GM12878 (cell line): Measurements from ENCODE around the gene EEF1AKMT3. TPM values are rescaled to one million over a fixed set of nuclear protein-coding genes. Genes with fewer than 3 reads are reported as not detected.

Experiments used
- ATAC-seq: fragments of 200-7000 bp; cut with Tn5 transposase; 3 replicates; pipeline ENCODE4 v1.9.1; 2020; ENCODE audit warnings: mild to moderate bottlenecking, moderate library complexity
- BruUV-seq: library from RNA; stranded (reverse); fragments of 400-500 nt; replicated peaks from 2 replicates; lab custom pipeline; 2021; lab: Mats Ljungman, UMichigan
- CTCF ChIA-PET: fragments of 300-600 bp; sonication (Branson Sonifier 250); formaldehyde crosslinking; extraction: SDS; loops from one replicate; lab custom pipeline; 2021; ENCODE audit warnings: inconsistent platforms; lab: Yijun Ruan, JAX
- POLR2A ChIA-PET: fragments of 350-600 bp; formaldehyde crosslinking; extraction: SDS; loops from one replicate; lab custom pipeline; 2021; ENCODE audit warnings: inconsistent platforms; lab: Charles Lee
- RAD21 ChIA-PET: fragments of 300-600 bp; sonication (Branson Sonifier 250); formaldehyde crosslinking; loops from one replicate; lab custom pipeline; 2023; ENCODE audit warnings: antibody characterized with exemption; ENCODE audit not compliant: unreplicated experiment; lab: Charles Lee
- SMC1A ChIA-PET: fragments of 300-600 bp; sonication (Branson Sonifier 250); formaldehyde crosslinking; loops from one replicate; lab custom pipeline; 2023; ENCODE audit not compliant: unreplicated experiment, uncharacterized antibody; lab: Charles Lee
- DNase-seq: peaks from one replicate; pipeline ENCODE4 v3.0.0-alpha.2; 2011; ENCODE audit warnings: low read depth, low spot score
- FAIRE-seq: peaks from 3 replicates; lab custom pipeline; 2011; peaks lifted over from hg19 to GRCh38; lab: Jason Lieb, UNC
- H2AFZ ChIP-seq: 2 replicates; pipeline ENCODE4 v1.6.0; 2011; ENCODE audit warnings: low read depth, low read length, control low read depth; ENCODE audit not compliant: control insufficient read depth
- H3K27ac ChIP-seq: 2 replicates; pipeline ENCODE4 v1.5.1; 2011; ENCODE audit warnings: control low read depth; ENCODE audit not compliant: control insufficient read depth, insufficient read depth
- H3K27me3 ChIP-seq, 2 experiments: replicated peaks in 1 of 2; 2 replicates each; pipeline versions ENCODE4 v1.6.0 to v1.6.1; 2011; ENCODE audit warnings: low read length in 1 of 2; ENCODE audit not compliant: control insufficient read depth in 2 of 2, insufficient read depth in 2 of 2
- H3K36me3 ChIP-seq, 2 experiments: 2 replicates each; pipeline ENCODE4 v1.5.1; 2011; ENCODE audit warnings: low read length in 1 of 2; ENCODE audit not compliant: control insufficient read depth in 2 of 2, insufficient read depth in 2 of 2
- H3K4me1 ChIP-seq: 2 replicates; pipeline ENCODE4 v1.6.1; 2011; ENCODE audit warnings: mild to moderate bottlenecking, low read length, moderate library complexity, mixed read lengths; ENCODE audit not compliant: control insufficient read depth, insufficient read depth
- H3K4me2 ChIP-seq: 2 replicates; pipeline ENCODE4 v1.6.0; 2011; ENCODE audit warnings: control low read depth; ENCODE audit not compliant: control insufficient read depth, insufficient read depth
- H3K4me3 ChIP-seq: fragments of 200-600 bp; sonication (generic); 2 replicates; pipeline ENCODE4 v1.5.1; 2016
- H3K79me2 ChIP-seq: 2 replicates; pipeline ENCODE4 v1.6.0; 2011; ENCODE audit warnings: low read length; ENCODE audit not compliant: control insufficient read depth, insufficient read depth
- H3K9ac ChIP-seq: 2 replicates; pipeline ENCODE4 v1.8.0; 2011; ENCODE audit warnings: low read length, control low read depth, mixed read lengths; ENCODE audit not compliant: control insufficient read depth, insufficient read depth
- H3K9me3 ChIP-seq: replicated peaks from 3 replicates; pipeline ENCODE4 v1.5.1; 2011; ENCODE audit warnings: mild to moderate bottlenecking, low read length; ENCODE audit not compliant: control insufficient read depth, insufficient read depth
- H4K20me1 ChIP-seq: 2 replicates; pipeline ENCODE4 v1.6.0; 2011; ENCODE audit not compliant: control insufficient read depth, insufficient read depth
- CBFB ChIP-seq: IDR thresholded peaks from 2 replicates; pipeline ENCODE4 v1.6.1; 2016; ENCODE audit warnings: antibody characterized with exemption, low read depth
- FOXM1 ChIP-seq: IDR thresholded peaks from 2 replicates; pipeline ENCODE4 v1.6.1; 2012; ENCODE audit warnings: low read depth, mild to moderate bottlenecking, inconsistent platforms, low read length, moderate library complexity
- GATAD2B ChIP-seq: fragments of 450-650 bp; conservative IDR thresholded peaks from 2 replicates; pipeline ENCODE4 v1.6.1; 2017; ENCODE audit warnings: low read depth, mild to moderate bottlenecking, moderate library complexity
- HCFC1 ChIP-seq: fragments of 150-350 bp; IDR thresholded peaks from 2 replicates; pipeline ENCODE4 v1.6.1; 2014; ENCODE audit warnings: low read length
- SRF ChIP-seq, 2 experiments: IDR thresholded peaks; 2 replicates each; pipeline ENCODE4 v1.6.1; 2011; ENCODE audit warnings: low read depth in 2 of 2, low read length in 2 of 2, mild to moderate bottlenecking in 1 of 2, moderate library complexity in 1 of 2
- ZNF207 ChIP-seq: fragments of 450-650 bp; IDR thresholded peaks from 2 replicates; pipeline ENCODE4 v1.6.1; 2014; ENCODE audit warnings: antibody characterized with exemption, mild to moderate bottlenecking, borderline replicate concordance
- WGBS: methylation state at CpG from one replicate; pipeline ENCODE4 v1.1.6; 2016; ENCODE audit warnings: low lambda C conversion rate; ENCODE audit not compliant: insufficient replicate concordance, insufficient coverage; ENCODE audit errors: missing lambda C conversion rate; 5-methylcytosine and 5-hydroxymethylcytosine counted together
- in situ Hi-C: fragments of 300-500 bp; cut with MboI; formaldehyde crosslinking; loops from 9 replicates; pipeline ENCODE4 v1.14.3; 2018; ENCODE audit warnings: mixed read lengths
- intact Hi-C: fragments of 100-400 bp; cut with micrococcal nuclease; formaldehyde crosslinking; loops from one replicate; pipeline ENCODE4 v1.14.2; 2022; ENCODE audit not compliant: unreplicated experiment
- polyA plus RNA-seq, 11 experiments: library from polyadenylated mRNA; depleted of rRNA in 4 of 11; unstranded in 6 of 11; stranded (reverse) in 5 of 11; fragments of >200 nt; fragmentation: Nextera tagmentation in 4 of 11; fragmentation: Illumina TruSeq in 1 of 11; extraction: Ambion mirVana in 4 of 11; extraction: Trizol in 1 of 11; gene quantifications; 1 replicate in 1 of 11; 2 replicates in 10 of 11; pipeline versions ENCODE4 v1.2.1 to v1.2.3, GENCODE V29; 2011 to 2016; ENCODE audit warnings: inconsistent platforms in 2 of 11, missing spikeins in 2 of 11, low read depth in 1 of 11
- total RNA-seq, 4 experiments: library from RNA; depleted of rRNA in 3 of 4; stranded (reverse); fragments of >200 nt in 3 of 4; fragmentation: Illumina TruSeq in 1 of 4; extraction: Trizol in 1 of 4; gene quantifications; 2 replicates each; pipeline versions ENCODE4 v1.2.1 to v1.2.3, GENCODE V29; 2013 to 2021

EEF1AKMT3 gene
- total and polyA plus RNA-seq, 10 of the 15 experiments (the other 5 are each of a cell fraction or from before 2014, with no cell fraction given) = 1.2 to 8.2 (median 3.5) TPM

- RAD21 ChIA-PET = no interaction called here
- Histone ChIP-seq H3K9me3 (no peaks in the 10 kb centered on the region), H3K4me2 (no peak overlapping the region), H3K4me1 (peaks cover 3% of the 10 kb centered on the region)
- no peak for TF ChIP-seq GATAD2B
- no peak for TF ChIP-seq SRF (IDR thresholded peaks at IDR 0.05; ENCODE audit: low read depth in 2 of 2, low read length in 2 of 2)
- TF ChIP-seq CBFB = no peak
- no peak for TF ChIP-seq HCFC1
- TF ChIP-seq, all 136 proteins: peak for 0
- BruUV-seq = no TSS peak
- Histone ChIP-seq H4K20me1 (no peaks in the 10 kb centered on the region), H3K27ac (no peak overlapping the region), H2AFZ (no peak overlapping the region), H3K27me3 (no peaks in the 10 kb centered on the region), H3K9ac (no peak overlapping the region), H3K36me3 (no peaks in the 10 kb centered on the region), H3K79me2 (no peaks in the 10 kb centered on the region), H3K4me3 (no peak overlapping the region)
- SMC1A ChIA-PET = no interaction called here
- intact Hi-C loops (no loop called here), in situ Hi-C loops (no loop called here)
- CTCF ChIA-PET = interaction anchor here (0.8 to 3.0 kb wide), 5 partner anchors 10 to 122 kb away, joined by 3 to 10 read pairs (median 4); no protein-coding TSS in a partner anchor
- 85% methylated on average over 2 of the region's 2 CpGs for WGBS
- POLR2A ChIA-PET = no interaction called here
- no peak for DNase-seq
- ATAC-seq = no peak
- FAIRE-seq = no peak
Measured at GRCh38 chr12:57776247-57776587, 3.8 kb downstream of the EEF1AKMT3 start.

- WGBS = 98% methylated on average over 7 of the region's 7 CpGs
- ChIA-PET POLR2A (no interaction called here), SMC1A (no interaction called here), CTCF (interaction anchor here (1.0 to 2.1 kb wide), 3 partner anchors 10 to 21 kb away, joined by 3 to 9 read pairs (median 4); no protein-coding TSS in a partner anchor), RAD21 (no interaction called here)
- no peaks in the 10 kb centered on the region for H3K9me3 ChIP-seq
- TF ChIP-seq FOXM1 = no peak
- no peak for TF ChIP-seq HCFC1
- no peak for TF ChIP-seq ZNF207
- H3K79me2 ChIP-seq = no peaks in the 10 kb centered on the region
- no peaks in the 10 kb centered on the region for H3K27me3 ChIP-seq
- DNase-seq = no peak
- H4K20me1 ChIP-seq = no peaks in the 10 kb centered on the region
- no peak overlapping the region for H3K27ac ChIP-seq
- no peak overlapping the region for H3K4me2 ChIP-seq
- H3K4me1 ChIP-seq = peaks cover 11% of the 10 kb centered on the region
- H2AFZ ChIP-seq = no peak overlapping the region
- no peak overlapping the region for H3K4me3 ChIP-seq
- no peak for FAIRE-seq
- intact Hi-C loops = no loop called here
- no peaks in the 10 kb centered on the region for H3K36me3 ChIP-seq
- ATAC-seq = no peak
- BruUV-seq = no TSS peak
- no peak overlapping the region for H3K9ac ChIP-seq
- in situ Hi-C loops = no loop called here
Measured at GRCh38 chr12:57777367-57777766, 5.0 kb downstream of the EEF1AKMT3 start.
